IgD-negative memory B cell (primary cell): ENCODE measurements around the gene GKAP1. TPM values are rescaled to one million over a fixed set of nuclear protein-coding genes. Genes with fewer than 3 reads are reported as not detected.
A peak's percentile ranks its signal among the peaks of the same experiment; 100 is the strongest.
"Not testable (repeated sequence)": the region's sequence is repeated elsewhere in the genome, so short reads cannot be mapped to it uniquely, and the experiment has no call there.

Experiments
- H3K27ac Mint-ChIP-seq, 3 donors: one replicate each; pipeline ENCODE4 v1.8.0; 2020 to 2022; ENCODE audit warnings: mild to moderate bottlenecking in 3 of 3, mixed read lengths in 3 of 3, moderate library complexity in 1 of 3
- H3K27me3 Mint-ChIP-seq: one replicate; pipeline ENCODE4 v1.8.0; 2021; ENCODE audit warnings: mixed read lengths
- H3K36me3 Mint-ChIP-seq: one replicate; pipeline ENCODE4 v1.8.0; 2020; ENCODE audit warnings: mild to moderate bottlenecking, mixed read lengths
- H3K4me1 Mint-ChIP-seq, 3 donors: one replicate each; pipeline ENCODE4 v1.8.0; 2020 to 2022; ENCODE audit warnings: mixed read lengths in 3 of 3, mild to moderate bottlenecking in 1 of 3
- H3K4me3 Mint-ChIP-seq, 4 donors: one replicate each; pipeline ENCODE4 v1.8.0; 2020 to 2022; ENCODE audit warnings: mild to moderate bottlenecking in 4 of 4, mixed read lengths in 4 of 4, moderate library complexity in 3 of 4
- H3K9me3 Mint-ChIP-seq, 3 donors: one replicate each; pipeline ENCODE4 v1.8.0; 2020 to 2021; ENCODE audit warnings: mixed read lengths in 3 of 3, mild to moderate bottlenecking in 1 of 3
- polyA plus RNA-seq: library from polyadenylated mRNA; unstranded; fragments of 300-500 nt; fragmentation: Illumina TruSeq; gene quantifications from one replicate; pipeline ENCODE4 v1.2.3, GENCODE V29; 2021

Gene GKAP1
- polyA plus RNA-seq, 1 donor from 2014 or later, result 8.6 TPM

- no peak overlapping the region for H3K4me3 Mint-ChIP-seq
- peaks cover 0 to 3% (median 0%) of the 10 kb centered on the region in 3 donors for H3K9me3 Mint-ChIP-seq
- H3K4me1 Mint-ChIP-seq, result no peaks in the 10 kb centered on the region
- H3K27me3 Mint-ChIP-seq, result no peaks in the 10 kb centered on the region
- H3K36me3 Mint-ChIP-seq, result peaks cover 2% of the 10 kb centered on the region
- H3K27ac Mint-ChIP-seq, result no peak overlapping the region
Measured at GRCh38 chr9:83775932-83776331, 41.6 kb downstream of the GKAP1 start.

- no peak overlapping the region for H3K4me3 Mint-ChIP-seq
- peaks cover 8% of the 10 kb centered on the region for H3K36me3 Mint-ChIP-seq
- H3K9me3 Mint-ChIP-seq, result peaks cover 0 to 3% (median 0%) of the 10 kb centered on the region in 3 donors
- H3K27ac Mint-ChIP-seq, result no peak overlapping the region
- no peaks in the 10 kb centered on the region for H3K27me3 Mint-ChIP-seq
- H3K4me1 Mint-ChIP-seq, result no peaks in the 10 kb centered on the region
Measured at GRCh38 chr9:83772860-83773259, 44.7 kb downstream of the GKAP1 start.

GRCh38 chr9:83765376-83765775 is 52.2 kb downstream of the GKAP1 start:
- peaks cover 7 to 10% (median 8%) of the 10 kb centered on the region in 3 donors for H3K9me3 Mint-ChIP-seq
- H3K27ac Mint-ChIP-seq, result no peak overlapping the region
- H3K4me3 Mint-ChIP-seq, result no peak overlapping the region
- no peaks in the 10 kb centered on the region for H3K4me1 Mint-ChIP-seq
- H3K36me3 Mint-ChIP-seq, result peaks cover 14% of the 10 kb centered on the region
- no peaks in the 10 kb centered on the region for H3K27me3 Mint-ChIP-seq

GRCh38 chr9:83754383-83754977 is 63.1 kb downstream of the GKAP1 start:
- no peaks in the 10 kb centered on the region for H3K27me3 Mint-ChIP-seq
- H3K4me3 Mint-ChIP-seq, result no peak overlapping the region
- H3K9me3 Mint-ChIP-seq, result no peaks in the 10 kb centered on the region
- H3K36me3 Mint-ChIP-seq, result peaks cover 8% of the 10 kb centered on the region
- H3K4me1 Mint-ChIP-seq, result peaks cover 5 to 7% (median 6%) of the 10 kb centered on the region in 3 donors
- no peak overlapping the region for H3K27ac Mint-ChIP-seq

- H3K4me3 Mint-ChIP-seq, result no peak overlapping the region
- peaks cover 5 to 6% (median 5%) of the 10 kb centered on the region in 3 donors for H3K4me1 Mint-ChIP-seq
- no peaks in the 10 kb centered on the region for H3K9me3 Mint-ChIP-seq
- H3K27me3 Mint-ChIP-seq, result no peaks in the 10 kb centered on the region
- peaks cover 8% of the 10 kb centered on the region for H3K36me3 Mint-ChIP-seq
- no peak overlapping the region for H3K27ac Mint-ChIP-seq
Measured at GRCh38 chr9:83749706-83750105, 67.9 kb downstream of the GKAP1 start.

- Mint-ChIP-seq H3K4me3 (no peak overlapping the region), H3K9me3 (no peaks in the 10 kb centered on the region), H3K27ac (peak overlapping the region in 1 of 3 donors; percentile 3), H3K4me1 (no peaks in the 10 kb centered on the region), H3K36me3 (peaks cover 6% of the 10 kb centered on the region), H3K27me3 (no peaks in the 10 kb centered on the region)
Measured at GRCh38 chr9:83744206-83744605, 73.4 kb downstream of the GKAP1 start.

GRCh38 chr9:83733739-83734138 is 83.8 kb downstream of the GKAP1 start:
- Mint-ChIP-seq H3K4me3 (no peak overlapping the region), H3K27me3 (no peaks in the 10 kb centered on the region), H3K27ac (no peak overlapping the region), H3K9me3 (peaks cover 0 to 10% (median 6%) of the 10 kb centered on the region in 3 donors), H3K4me1 (no peaks in the 10 kb centered on the region), H3K36me3 (peaks cover 6% of the 10 kb centered on the region)

- H3K4me1 Mint-ChIP-seq, H3K27ac Mint-ChIP-seq, H3K4me3 Mint-ChIP-seq, H3K36me3 Mint-ChIP-seq, H3K27me3 Mint-ChIP-seq, H3K9me3 Mint-ChIP-seq: not testable (repeated sequence)
Measured at GRCh38 chr9:83728591-83729368, 88.8 kb downstream of the GKAP1 start.

GRCh38 chr9:83724436-83724835 is 93.1 kb downstream of the GKAP1 start:
- Mint-ChIP-seq H3K4me3 (no peak overlapping the region), H3K36me3 (no peaks in the 10 kb centered on the region), H3K4me1 (no peaks in the 10 kb centered on the region), H3K9me3 (peaks cover 0 to 4% (median 0%) of the 10 kb centered on the region in 3 donors), H3K27me3 (no peaks in the 10 kb centered on the region), H3K27ac (no peak overlapping the region)

- Mint-ChIP-seq H3K4me1 (no peaks in the 10 kb centered on the region), H3K36me3 (peaks cover under 1% of the 10 kb centered on the region), H3K4me3 (no peak overlapping the region), H3K27me3 (no peaks in the 10 kb centered on the region), H3K27ac (no peak overlapping the region), H3K9me3 (peaks cover 0 to 4% (median 0%) of the 10 kb centered on the region in 3 donors)
Measured at GRCh38 chr9:83722726-83723495, 94.7 kb downstream of the GKAP1 start.

- Mint-ChIP-seq H3K27ac (no peak overlapping the region), H3K4me3 (no peak overlapping the region), H3K27me3 (no peaks in the 10 kb centered on the region)
Measured at GRCh38 chr9:83721509-83721908, 96.1 kb downstream of the GKAP1 start.

GRCh38 chr9:83715794-83716193 is 101.8 kb downstream of the GKAP1 start:
- no peak overlapping the region for H3K4me3 Mint-ChIP-seq
- peaks cover 2% of the 10 kb centered on the region for H3K36me3 Mint-ChIP-seq
- peaks cover 0 to 2% (median 0%) of the 10 kb centered on the region in 3 donors for H3K9me3 Mint-ChIP-seq
- H3K27ac Mint-ChIP-seq, result no peak overlapping the region
- H3K27me3 Mint-ChIP-seq, result no peaks in the 10 kb centered on the region
- H3K4me1 Mint-ChIP-seq, result peaks cover 0 to 8% (median 5%) of the 10 kb centered on the region in 3 donors

More at GRCh38 chr9:83721509-83721908, 96.1 kb downstream of the GKAP1 start:
- H3K4me1 Mint-ChIP-seq, result no peaks in the 10 kb centered on the region
- peaks cover 0 to 4% (median 2%) of the 10 kb centered on the region in 3 donors for H3K9me3 Mint-ChIP-seq
- peaks cover 2% of the 10 kb centered on the region for H3K36me3 Mint-ChIP-seq

- H3K4me3 Mint-ChIP-seq, result peak overlapping the region in 1 of 4 donors; percentile 4
- peaks cover 0 to 8% (median 5%) of the 10 kb centered on the region in 3 donors for H3K4me1 Mint-ChIP-seq
- H3K27me3 Mint-ChIP-seq, result no peaks in the 10 kb centered on the region
- H3K27ac Mint-ChIP-seq, result no peak overlapping the region
- peaks cover 2% of the 10 kb centered on the region for H3K36me3 Mint-ChIP-seq
- peaks cover 0 to 2% (median 0%) of the 10 kb centered on the region in 3 donors for H3K9me3 Mint-ChIP-seq
Measured at GRCh38 chr9:83715221-83715620, 102.3 kb downstream of the GKAP1 start.

- peaks cover 0 to 2% (median 0%) of the 10 kb centered on the region in 3 donors for H3K9me3 Mint-ChIP-seq
- peaks cover 0 to 8% (median 5%) of the 10 kb centered on the region in 3 donors for H3K4me1 Mint-ChIP-seq
- peak overlapping the region in 2 of 3 donors; percentile 27 to 68 for H3K27ac Mint-ChIP-seq
- H3K36me3 Mint-ChIP-seq, result peaks cover 2% of the 10 kb centered on the region
- H3K4me3 Mint-ChIP-seq, result peak overlapping the region in 2 of 4 donors; percentile 12 to 45
- no peaks in the 10 kb centered on the region for H3K27me3 Mint-ChIP-seq
Measured at GRCh38 chr9:83714329-83714728, 103.2 kb downstream of the GKAP1 start.
